Measurements from ENCODE around the gene REM2.
"Not testable (repeated sequence)": the region's sequence is repeated elsewhere in the genome, so short reads cannot be mapped to it uniquely, and the experiment has no call there.

REM2 gene

GRCh38 chr14:22854963-22855724, 27.9 kb upstream of the REM2 start:
- POLR2A ChIA-PET, result no interaction called here

GRCh38 chr14:22856428-22856827, 26.6 kb upstream of the REM2 start:
- ChIA-PET CTCF (interaction anchor here (1.2 to 17.4 kb wide), 9 partner anchors 28 to 300 kb away, joined by 3 to 262 read pairs (median 23); partner anchors contain the start of gene SLC7A7), POLR2A (no interaction called here)
- DNase-seq (ENCODE audit: extremely low spot score), result no peak
- no peak for TF ChIP-seq CTCF (IDR thresholded peaks at IDR 0.05; ENCODE audit: control extremely low read depth, extremely low read depth, low read depth, missing control alignments)

More at GRCh38 chr14:22854963-22855724, 27.9 kb upstream of the REM2 start:
- CTCF ChIA-PET, result interaction anchor here (0.7 to 17.4 kb wide), 31 partner anchors 9 to 465 kb away, joined by 3 to 262 read pairs (median 6); partner anchors contain the start of genes ABHD4, LRP10 and SLC7A7
- no peak for TF ChIP-seq CTCF (IDR thresholded peaks at IDR 0.05; ENCODE audit: control extremely low read depth, extremely low read depth, low read depth, missing control alignments)
- DNase-seq (ENCODE audit: extremely low spot score), result no peak

- CTCF ChIA-PET, result interaction anchor here (1.0 to 17.4 kb wide), 7 partner anchors 12 to 207 kb away, joined by 3 to 262 read pairs (median 5); partner anchors contain the start of gene SLC7A7
- POLR2A ChIA-PET, result interaction anchor here (0.6 to 1.1 kb wide), 3 partner anchors 42 to 298 kb away, joined by 3 to 10 read pairs (median 8); no protein-coding TSS in a partner anchor
These were observed 22.6 kb upstream of the REM2 start for GRCh38 chr14:22860377-22860776.

DNA sequence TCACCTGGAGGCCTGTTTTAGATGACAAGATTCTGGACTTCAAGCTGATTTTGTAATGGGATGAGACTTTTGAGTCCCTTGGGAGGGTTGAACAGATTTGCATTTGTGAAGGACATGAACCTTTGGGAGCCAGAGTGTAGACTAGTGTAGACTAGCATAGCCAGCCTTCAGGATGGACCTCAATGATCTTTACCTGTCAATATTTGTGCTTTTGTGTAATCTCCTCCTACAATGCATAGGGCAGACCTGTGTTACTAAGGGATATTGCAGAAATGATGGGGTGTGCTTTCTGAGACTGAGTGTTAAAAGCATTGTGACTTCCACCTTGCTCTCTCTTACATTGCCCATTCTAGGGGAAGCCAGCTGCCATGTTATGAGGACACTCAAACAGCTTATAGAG, 21.4 kb upstream of the REM2 start:
- TF ChIP-seq CTCF (IDR thresholded peaks at IDR 0.05; ENCODE audit: control extremely low read depth, extremely low read depth, low read depth, missing control alignments), result no peak
- CTCF ChIA-PET, result interaction anchor here (0.8 to 17.4 kb wide), 12 partner anchors 8 to 385 kb away, joined by 3 to 262 read pairs (median 6); partner anchors contain the start of genes LRP10 and SLC7A7
- no peak for DNase-seq (ENCODE audit: extremely low spot score)
- POLR2A ChIA-PET, result no interaction called here

More at GRCh38 chr14:22860377-22860776, 22.6 kb upstream of the REM2 start:
- not testable (repeated sequence) for DNase-seq (ENCODE audit: extremely low spot score)

DNA sequence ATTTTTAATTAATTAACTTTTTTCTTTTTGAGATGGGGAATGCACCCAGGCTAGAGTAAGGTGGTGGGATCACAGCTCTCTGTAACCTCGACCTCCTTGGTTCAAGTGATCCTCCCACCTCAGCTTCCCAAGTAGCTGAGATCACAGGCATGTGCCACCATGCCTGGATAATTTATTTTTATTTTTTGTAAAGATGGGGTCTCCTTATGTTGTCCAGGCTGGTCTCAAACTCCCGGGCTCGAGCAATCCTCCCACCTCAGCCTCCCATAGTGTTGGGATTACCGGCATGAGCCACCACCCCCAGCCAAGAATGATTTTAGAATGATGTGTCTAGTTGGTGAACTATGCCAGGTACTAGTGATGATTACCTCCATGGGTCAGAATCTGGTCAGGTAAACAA, 18.0 kb upstream of the REM2 start:
- DNase-seq (ENCODE audit: extremely low spot score), result no peak
- ChIA-PET POLR2A (no interaction called here), CTCF (interaction anchor here (0.7 to 6.9 kb wide), 7 partner anchors 12 to 267 kb away, joined by 3 to 76 read pairs (median 3); partner anchors contain the start of gene ABHD4)
- no peak for TF ChIP-seq CTCF (IDR thresholded peaks at IDR 0.05; ENCODE audit: control extremely low read depth, extremely low read depth, low read depth, missing control alignments)

DNA sequence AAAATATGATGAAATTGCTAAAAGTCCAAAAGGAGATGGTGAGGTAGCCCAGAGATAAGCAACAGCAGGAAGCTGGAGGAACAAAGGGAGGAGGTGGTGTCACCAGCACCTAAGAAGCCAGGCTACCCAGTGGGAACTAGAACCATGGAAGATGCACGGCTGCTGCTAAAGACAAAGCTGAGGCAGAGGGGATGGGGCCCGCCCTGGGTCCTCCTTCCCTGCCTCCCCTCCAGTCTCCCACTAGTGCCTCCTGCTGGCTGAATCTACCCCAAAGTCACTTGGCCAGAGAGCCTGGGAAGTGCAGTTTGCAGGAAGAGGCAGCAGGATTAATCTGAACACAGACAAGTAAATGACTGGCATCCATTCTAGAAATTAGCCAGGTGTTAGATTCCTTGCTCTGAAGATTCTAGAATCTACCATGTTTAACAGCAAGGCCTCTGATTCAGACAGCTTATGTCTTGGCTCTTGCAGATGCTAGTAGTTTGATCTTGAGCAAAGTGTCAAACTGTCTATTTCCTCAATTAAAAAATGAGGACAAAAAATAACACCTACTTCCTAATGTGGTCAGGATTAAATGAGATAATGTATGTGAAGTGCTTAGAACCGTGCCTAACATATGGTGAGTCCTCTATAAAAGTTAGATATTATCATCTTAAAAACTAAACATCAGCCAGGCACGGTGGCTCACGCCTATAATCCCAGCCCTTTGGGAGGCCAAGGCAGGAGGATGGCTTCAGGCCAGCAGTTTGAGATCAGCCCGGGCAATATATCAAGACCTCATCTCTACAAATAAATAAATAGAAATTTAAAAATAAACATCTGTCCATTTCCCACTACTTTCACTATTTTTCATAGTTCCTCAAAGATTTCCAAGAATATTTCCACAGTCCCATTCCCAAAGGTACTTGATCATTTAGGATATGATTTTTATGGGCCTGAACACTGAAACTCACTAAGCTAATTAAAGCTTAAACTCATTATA, 17.3 kb upstream of the REM2 start:
- ChIA-PET POLR2A (no interaction called here), CTCF (interaction anchor here (0.7 to 6.9 kb wide), 11 partner anchors 12 to 295 kb away, joined by 3 to 76 read pairs (median 4); partner anchors contain the start of gene ABHD4)
- no peak for TF ChIP-seq CTCF (IDR thresholded peaks at IDR 0.05; ENCODE audit: control extremely low read depth, extremely low read depth, low read depth, missing control alignments)
- DNase-seq (ENCODE audit: extremely low spot score), result no peak
